Superior temporal gyrus (tissue), 1 donor: ENCODE data around the gene SACM1L.
"Not testable (repeated sequence)": the region's sequence is repeated elsewhere in the genome, so short reads cannot be mapped to it uniquely, and the experiment has no call there.

Experiments
- DNase-seq: peaks from one replicate; pipeline ENCODE4 v3.0.0-alpha.2; 2016; ENCODE audit errors: extremely low spot score

The SACM1L gene

DNA sequence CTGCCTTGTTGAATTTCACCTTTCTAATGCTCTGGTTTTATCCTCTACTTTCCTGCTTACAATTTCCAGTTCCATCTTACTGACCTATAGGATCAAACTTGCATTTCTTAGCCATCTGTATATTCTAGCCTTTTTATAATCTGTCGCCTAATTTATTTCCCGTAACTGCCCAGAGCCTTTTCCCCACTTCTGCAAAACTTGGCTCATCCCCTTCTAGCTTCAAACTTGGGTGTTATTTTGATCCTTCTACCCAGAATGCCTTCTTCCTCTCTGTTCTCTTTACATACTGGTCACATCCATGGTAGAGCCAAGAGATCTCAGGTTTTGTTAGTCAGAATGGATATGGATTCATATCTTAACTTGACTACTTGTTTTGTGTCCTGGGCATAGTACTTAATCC is 2.6 kb downstream of the SACM1L start:
- no peak for DNase-seq

DNA sequence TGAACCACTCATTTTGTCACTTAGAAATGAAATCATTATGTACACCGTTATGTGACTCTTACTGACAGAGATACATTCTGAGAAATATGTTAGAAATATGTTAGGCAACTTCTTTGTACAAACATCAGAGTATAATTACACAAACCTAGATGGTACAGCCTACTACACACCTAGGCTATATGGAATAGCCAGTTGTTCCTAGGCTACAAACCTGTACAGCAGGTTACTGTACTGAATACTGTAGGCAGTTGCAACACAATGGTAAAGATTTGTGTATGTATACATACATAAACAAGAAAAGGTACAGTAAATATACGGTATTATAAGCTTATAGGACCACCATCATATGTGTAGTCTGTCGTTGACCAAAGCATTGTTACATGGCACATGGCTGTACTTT is 3.7 kb downstream of the SACM1L start:
- no peak for DNase-seq

DNA sequence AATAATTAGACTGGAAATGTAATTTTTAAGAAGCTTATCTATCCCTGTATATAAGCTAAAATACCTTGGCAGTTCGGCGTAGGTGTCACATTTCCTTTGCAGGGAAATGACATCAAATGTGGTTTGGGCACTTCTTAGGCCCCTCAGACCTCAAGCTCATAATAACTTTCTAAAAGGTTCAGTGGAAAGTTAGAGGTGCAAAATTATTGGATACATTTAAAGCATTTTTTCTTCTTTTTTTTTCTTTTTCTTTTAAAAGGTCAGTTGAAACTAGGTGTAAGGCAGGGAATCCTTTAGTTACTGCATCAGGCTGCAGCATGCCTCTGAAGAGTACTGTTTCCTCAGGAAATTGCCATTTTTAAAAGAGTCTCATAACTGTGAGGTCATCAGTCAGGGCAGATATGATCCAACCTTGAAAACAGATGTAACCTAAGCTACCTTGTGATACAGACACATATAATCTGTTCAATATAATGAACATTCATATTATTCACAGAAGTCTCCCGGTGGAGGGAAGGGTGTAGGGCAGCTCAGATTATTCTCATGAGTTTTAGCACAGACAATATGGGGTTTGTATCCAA is 4.8 kb downstream of the SACM1L start:
- DNase-seq: no peak

DNA sequence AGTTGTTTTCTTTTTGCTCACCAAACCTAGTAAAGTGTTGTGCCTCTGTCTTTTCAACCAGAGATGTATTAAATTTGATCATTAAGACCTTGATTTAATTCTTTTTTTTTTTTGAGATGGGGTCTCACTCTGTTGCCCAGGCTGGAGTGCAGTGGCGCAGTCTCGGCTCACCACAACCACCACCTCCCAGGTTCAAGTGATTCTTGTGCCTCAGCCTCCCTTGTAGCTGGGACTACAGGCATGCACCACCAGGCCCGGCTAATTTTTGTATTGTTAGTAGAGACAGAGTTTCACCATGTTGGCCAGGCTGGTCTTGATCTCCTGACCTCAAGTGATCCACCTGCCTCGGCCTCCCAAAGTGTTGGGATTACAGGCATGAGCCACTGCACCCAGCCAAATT is 6.0 kb downstream of the SACM1L start:
- DNase-seq: not testable (repeated sequence)

DNA sequence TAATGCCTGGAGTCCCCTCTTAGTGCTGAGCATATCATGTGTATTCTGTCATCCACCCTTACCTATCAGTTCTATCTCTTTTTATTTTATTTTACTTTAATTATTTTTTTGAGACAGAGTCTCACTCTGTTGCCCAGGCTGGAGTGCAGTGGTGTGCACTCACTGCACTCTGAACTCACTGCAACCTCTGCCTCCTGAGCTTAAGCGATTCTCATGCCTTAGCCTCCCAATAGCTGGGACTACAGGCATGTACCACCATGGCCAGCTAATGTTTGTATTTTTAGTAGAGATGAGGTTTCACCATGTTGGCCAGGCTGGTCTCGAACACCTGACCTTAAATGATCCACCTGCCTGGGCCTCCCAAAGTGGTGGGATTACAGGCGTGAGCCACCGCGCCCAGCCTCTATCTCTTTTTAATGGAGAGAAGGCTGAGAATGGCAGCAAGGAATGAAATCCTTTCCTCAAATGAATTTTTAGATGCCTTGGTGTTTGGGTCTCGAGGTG is 11.4 kb downstream of the SACM1L start:
- no peak for DNase-seq

DNA sequence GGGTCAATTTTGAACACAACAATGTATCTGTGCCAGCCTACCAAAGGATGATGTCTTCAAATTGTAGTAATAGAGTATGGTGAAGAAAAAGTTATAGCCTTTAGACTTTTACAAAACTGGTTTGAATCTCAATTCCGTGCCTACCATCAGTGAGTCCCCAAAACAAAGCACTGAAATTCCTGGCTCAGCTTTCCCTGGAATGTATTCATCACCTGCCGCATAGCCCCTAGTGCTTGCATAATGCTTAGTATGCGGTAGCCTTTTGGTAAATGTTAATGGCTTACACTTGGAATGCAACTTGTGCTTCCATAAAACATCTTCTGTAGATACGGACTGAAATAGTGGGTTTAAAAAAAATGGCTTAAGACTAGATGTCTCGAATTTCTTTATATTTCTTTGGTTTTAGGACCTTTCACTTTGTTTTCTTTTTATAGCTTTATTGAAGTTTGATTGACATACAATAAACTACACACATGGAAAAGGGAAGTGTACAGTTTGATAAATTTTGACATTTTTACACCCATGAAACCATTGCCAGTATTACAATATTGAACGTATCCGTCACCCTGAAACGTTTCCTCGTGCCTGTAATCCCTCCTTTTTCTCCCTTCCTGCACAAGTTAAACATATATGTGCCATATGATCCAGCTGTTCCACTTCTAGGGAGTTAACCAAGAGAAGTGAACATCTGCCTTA is 12.1 kb downstream of the SACM1L start:
- DNase-seq: no peak

DNA sequence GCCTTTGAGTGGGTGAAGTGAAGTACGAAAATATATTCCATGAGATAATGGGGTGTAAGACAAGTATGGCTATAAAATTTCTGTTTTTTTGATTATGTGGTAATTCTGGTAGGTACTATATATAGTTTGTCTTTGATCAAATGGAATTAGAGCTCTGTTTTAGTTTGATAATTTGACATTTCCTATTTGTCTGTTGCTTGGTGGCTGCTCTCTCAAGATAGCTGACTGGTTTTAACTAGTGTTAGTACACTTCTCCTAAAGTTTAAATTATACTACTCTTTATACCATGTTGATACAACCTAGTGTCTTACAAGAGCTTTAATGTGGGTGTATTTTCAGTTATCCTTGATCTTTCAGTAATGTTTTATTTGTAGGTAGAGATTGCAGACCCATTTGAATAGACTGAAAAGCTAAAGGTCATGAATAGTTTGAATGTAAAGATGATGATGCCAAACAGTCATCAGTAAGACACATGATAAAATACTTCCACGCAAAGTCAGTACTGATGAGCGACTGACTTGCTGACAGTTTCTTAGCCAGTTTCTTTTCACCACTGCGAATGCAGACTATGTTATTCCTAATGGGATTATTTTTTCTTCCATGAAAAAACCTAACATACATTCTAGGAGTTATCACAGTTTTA is 15.2 kb downstream of the SACM1L start:
- DNase-seq: no peak

DNA sequence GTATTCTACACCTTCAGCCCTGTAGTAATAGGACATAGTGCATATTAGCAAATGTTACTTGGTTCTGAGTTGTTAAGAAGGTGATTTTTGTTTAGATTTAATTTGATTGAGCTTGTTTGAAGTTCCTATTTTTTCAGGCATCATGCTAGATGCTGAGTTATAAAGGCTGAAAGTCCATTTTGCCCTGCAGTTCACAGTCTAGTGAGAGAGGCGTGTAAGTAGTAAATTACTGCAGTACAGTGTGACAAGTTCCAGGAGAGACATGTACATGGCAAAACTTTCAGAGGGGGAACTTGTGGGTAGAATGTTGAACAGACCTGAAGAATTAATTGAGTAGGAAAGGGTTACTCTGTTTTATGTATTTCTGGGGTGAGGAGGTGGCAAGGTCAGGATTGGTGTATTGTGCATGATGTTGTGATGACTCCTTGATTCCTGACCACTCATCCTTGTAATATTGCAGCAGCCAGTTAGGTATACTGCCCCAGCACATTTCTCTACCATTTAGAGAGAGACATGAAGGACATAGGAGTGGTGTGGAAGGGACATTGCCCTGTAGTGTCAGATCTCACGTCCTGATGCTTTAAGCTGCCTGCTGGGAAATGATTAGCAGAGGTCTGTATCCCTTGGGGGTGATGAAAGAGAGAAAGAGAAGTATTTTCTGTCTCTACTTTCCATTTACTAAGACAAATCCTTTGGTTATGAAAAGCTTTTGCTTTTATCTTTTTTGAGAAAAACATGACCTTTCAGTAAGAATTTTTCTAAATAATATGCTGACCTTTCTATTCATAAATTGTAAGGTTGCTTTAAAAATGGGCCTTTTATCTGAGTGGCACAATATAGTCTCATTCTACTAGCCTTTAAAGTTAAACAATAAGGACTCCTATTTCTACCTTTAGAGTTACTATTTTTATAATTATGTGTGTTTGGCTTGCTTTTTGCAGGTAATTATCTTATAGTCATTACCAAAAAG is 16.9 kb downstream of the SACM1L start:
- DNase-seq: no peak

DNA sequence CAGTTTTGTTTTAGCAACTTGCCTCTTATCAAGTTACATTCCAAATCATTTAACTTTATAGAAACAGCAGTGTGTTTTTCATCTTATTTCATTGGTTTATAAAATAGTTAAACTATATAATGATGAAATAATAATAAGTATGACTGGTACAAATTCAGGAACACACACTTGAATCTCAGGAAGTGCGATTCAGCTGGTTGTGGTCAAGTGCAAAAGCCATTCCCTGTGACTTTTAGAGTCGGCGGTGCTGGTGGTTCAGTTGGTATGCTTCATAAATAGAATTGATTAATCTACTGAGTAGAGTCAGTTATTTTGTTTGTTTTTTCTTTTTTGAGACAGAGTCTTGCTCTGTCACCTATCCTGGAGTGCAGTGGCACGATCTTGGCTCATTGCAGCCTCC is 22.7 kb downstream of the SACM1L start:
- DNase-seq: no peak

DNA sequence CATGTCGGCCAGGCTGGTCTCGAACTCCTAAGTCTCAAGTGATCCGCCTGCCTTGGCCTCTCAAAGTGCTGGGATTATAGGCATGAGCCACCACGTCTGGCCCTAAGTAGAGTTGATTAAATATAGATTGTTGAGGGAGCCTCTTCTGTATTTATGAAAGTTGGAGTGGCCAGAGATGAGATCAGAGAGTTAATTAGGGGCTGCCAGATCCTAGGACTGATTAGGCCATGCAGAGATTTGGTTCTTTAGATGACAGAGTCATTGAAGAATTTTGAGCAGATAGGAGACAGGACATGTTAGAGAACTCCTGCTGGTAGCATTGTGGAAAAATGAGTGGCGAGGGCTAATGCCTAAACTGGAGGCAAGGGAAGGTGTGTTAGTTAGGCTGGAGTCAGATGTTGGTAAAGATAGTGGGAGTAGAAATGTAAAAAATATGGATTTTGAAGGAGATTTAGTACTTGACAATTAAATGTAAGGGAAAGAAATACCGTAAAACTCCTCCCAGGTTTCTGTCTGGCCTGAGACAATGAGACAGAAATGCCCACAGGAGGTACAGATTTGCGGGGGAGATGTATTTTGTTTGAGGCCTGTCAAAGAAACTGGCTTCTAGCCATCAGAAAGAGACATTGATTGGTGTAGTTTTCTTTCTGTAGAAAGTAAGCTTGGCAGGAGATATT is 23.4 kb downstream of the SACM1L start:
- no peak for DNase-seq

DNA sequence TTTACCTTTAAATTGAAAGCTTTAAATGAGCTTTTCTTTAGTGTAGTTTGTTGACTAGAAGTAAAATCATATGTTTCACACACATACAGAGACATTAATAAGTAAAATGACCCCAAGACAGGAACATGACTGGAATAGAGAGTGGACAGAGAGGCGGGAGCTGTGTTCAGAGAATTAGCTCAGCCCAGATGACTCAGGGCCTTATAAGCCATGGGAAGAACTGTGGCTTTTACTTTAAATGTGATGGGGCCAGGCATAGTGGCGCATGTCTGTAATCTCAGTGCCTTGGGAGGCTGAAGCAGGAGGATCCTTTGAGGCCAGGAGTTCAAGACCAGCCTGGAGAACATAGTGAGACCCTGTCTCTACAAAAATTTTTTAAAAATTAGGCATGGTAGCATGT is 26.7 kb downstream of the SACM1L start:
- DNase-seq: no peak

DNA sequence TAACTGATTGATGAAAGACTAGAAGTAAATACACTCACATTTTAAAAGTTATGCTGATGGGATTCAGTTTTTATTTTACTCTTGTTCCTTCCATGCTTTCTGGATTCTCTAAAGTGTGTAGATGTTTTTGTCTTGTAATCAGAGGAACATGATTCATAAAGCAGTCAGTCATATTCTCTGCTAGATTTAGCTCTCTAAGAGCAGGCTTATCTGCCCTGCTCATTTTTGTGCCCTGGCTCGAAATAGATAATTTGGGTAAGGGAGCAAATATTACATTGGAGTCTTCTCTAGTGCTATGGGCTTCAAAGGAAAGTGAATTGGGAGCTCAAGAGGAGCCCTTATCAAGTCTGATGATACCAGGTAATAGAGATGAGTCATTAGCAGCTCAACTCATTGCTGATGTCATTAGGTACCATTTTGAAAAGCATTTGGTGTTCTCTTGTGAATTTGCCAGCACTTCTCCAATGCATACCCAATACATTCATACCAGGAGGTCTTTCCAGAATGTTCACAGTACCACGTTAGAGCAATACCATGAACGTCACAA is 27.7 kb downstream of the SACM1L start:
- DNase-seq: no peak

DNA sequence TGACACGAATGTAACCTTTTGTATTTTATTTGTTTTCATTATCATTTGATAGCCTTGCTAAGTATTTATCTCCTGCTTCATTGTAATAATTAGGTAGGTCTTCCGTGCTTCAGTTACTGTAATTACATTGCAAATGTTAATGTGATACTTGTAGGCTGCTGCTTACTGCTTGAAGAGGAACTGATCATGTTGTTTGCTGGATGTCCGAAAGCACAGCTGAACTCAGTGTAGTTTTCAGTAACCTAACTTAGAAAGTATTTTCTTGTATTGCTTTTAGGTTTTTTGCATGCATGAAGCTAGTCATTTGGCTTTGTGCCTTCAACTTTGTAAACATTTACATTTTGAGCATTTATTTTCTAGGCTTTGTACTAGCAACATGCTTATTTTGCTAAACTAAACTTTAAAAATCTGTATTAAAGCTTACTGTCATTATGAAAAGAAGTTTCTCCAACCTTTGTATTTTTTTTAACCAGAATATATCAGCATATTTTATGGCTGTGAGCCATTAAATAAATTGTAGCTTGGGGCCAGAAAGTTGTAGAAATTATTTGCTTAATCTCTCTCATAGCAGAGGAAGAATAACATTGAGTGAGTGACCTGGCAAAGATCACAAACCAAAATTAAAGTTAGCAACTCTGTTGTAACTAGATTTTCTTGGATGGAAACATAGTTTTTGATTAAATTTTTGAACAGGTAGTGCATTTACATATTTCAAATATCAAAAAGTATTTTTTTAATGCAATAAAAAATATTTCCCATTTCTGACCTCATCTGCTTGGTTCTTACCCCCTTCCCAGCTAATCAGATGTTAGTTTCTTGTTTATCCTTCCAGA is 30.7 kb downstream of the SACM1L start:
- no peak for DNase-seq

DNA sequence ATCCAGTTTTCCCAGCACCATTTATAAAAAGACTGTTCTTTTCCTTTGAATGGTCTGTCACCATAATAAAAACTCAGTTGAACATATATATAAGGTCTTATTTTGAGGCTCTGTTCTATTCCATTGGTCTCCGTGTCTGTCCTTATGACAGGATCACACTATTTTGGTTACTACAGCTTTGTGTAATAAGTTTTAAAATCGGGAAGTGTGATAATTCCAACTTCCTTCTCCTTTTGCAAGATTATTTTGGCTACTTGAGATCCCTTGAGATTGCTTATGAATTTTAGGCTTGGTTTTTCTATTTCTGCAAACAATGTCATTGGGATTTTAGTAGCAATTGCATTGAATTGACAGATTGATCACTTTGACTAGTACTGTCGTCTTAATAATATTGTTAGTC is 35.7 kb downstream of the SACM1L start:
- no peak for DNase-seq

DNA sequence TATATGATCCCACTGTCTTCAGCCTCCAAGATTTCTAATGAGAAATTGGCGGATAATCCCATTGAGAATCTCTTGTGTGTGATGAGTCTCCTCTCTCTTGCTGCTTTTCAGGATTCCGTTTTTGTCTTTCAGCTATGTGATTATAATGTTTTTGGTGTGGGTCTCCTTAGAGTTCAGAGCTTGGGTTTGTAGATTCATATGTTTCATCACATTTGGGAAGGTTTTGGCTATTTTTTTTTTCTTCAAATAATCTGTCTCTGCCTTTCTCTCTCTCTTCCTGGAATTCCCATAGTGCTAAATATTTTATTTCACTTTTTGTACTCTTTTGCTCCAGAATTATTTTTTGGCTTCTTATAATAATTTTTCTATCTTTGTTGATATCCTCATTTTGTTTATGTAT is 40.4 kb downstream of the SACM1L start:
- DNase-seq: no peak

DNA sequence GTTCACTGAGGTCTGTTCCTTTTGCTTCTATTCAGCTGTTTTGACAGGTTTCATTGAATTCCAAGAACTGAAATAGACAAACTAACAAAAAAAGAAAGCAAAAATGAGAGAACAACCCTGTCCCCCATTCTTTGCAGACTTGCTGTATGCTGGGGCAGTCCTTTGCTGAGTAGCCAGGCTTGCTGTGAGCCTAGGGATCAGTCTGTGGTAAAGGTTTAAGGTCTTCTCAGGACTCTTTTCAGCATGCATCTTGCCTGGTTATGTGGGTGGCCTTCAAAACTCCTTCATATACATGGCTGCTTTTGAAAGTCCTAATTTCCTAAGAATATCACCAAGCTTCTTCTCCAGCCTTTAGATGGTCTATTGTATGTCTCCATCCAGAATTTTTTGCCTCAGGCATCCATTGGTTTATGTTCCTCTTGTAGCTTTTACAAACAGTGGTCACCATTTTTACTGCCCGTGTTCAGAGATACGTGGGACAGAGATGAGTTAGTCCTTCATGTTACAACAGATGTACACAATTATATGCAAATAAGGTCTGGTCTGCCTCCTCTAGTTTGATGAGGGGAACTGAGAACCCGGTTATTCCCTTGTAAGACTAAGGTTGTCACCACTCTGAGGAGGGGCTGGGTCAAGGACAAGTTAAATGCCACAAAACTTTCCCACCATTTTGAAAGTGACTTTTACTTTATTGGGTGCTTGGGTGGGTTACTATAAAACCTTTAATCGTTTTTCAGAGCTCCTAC is 41.4 kb downstream of the SACM1L start:
- DNase-seq: no peak

DNA sequence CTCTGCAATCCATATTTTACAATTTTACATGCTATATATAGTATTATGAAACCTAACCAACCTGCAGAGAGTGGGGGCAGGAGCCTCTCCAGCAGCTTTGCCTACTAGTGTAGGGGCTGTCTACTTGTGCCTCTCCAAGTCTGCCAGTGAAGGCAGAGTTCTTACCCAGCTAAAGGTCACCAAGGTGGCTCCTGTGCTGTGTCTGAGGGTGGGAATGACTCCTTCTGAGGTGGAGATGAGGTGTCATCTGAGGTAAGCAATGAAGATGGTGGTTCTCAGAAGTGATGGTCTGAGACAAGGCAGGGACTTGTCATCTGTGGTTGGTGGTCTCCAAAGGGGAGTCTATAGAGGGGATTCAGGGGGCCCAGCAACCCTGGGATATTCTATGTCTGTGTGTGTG is 47.5 kb downstream of the SACM1L start:
- DNase-seq: no peak

DNA sequence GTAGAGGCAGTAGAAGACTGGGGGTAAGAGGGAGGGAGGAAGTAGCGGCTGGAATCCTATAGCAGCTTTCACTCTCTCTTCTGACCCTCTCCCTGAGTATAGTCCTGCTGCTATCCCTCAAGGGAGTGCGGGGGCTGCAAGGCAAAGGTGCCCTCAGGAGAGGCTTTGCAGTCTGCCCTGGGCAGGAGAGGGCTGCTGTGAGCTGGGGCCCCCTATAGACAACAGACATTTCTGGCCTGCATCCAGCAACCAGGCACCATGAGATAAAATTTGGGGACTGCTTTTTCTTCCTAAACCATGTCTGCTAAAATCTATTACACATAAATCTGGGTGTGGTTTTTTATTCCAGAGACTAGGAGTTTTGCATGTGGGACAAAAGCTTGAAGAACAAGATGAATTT is 48.0 kb downstream of the SACM1L start:
- DNase-seq: no peak

DNA sequence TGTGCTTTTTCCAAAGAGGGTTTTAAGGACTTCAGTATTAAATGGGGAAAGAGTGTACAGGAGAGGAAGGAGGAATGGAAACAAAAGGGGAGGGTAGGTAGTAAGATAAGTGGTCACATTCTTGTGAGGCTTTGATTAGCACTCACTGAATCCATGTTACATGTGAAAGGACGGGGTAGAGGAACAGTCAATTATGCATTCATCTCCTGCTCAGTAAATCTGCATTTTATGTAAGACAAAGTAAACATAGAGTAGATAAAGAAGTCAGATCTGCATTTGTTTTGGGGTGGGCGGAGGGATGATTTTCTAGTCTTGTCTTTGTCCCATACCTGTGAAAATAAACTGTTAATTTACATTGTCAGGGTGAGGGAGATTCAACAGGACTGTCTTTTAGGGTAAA is 50.8 kb downstream of the SACM1L start:
- no peak for DNase-seq

DNA sequence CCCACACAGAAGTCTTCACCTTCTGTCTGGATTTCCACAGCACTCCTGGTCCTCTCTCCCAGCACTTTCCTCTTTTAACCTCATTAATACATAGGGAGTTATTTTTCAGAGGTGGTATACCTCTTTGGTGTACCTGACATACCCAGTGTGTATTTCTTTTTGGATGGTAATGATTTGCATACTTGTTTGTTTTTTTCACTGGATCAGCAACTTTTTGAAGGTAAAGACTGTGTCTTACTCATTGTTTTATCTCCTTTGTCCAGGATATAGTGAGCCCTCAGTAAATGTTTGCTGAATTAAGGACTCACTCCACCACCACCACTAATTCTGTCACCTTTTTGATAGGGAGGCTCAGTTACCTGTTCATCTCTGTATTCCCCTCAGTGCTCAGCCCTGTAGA is 52.1 kb downstream of the SACM1L start:
- no peak for DNase-seq
